ENCODE results near the gene ZSCAN2. TPM values are rescaled to one million over a fixed set of nuclear protein-coding genes. Genes with fewer than 3 reads are reported as not detected.

The ZSCAN2 gene
- total RNA-seq, 5 donors from 2014 or later (not counting 1 experiment from before 2014, with no cell fraction given), result 7.6 to 15.5 (median 12.5) TPM

DNA sequence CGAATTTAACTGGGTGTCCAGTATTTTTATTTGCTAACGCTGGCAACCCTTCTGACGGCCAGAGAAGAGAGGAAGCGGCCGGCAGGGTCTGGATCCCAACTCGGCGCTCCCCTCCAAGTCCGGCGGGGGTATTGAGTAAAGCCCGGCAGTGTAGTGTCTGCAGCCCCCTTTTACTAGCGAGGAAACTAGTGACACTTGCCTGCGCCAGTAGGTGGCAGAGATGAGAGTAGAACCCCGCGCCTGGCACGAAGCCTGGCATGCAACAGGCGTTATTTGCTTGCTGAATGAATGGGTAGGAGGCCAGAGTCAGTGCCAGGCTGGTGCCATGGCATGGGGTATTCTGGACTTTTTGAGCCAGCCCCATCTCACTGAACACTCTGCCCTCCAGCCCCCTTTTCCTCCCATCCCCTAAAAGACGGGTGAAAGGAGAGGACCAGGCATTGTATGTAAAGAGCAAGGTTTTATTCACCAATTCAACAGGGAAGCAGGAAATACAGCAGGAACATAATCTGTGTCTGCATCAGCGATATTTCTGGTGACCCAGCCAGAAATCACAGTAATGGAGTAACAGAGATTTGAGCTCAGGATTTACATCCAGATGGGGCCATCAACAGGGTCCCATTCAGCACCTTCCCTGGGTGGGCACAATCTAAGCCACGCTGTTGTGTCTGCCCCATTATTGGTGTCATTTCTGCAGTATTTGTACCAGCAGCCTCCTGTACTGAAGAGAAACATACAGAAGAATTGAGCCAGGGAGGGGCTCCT is 54.1 kb downstream of the ZSCAN2 start:
- Histone ChIP-seq H3K36me3 (ENCODE audit: control insufficient read depth in 2 of 2, extremely low read depth in 1 of 2, insufficient read depth in 1 of 2, low read length in 1 of 2) (peaks cover 4 to 25% of the 10 kb centered on the region in 2 donors), H3K4me3 (ENCODE audit: control insufficient read depth in 1 of 2, extremely low read depth in 1 of 2, low read length in 1 of 2) (peak overlapping the region; percentile 91 to 99), H3K27ac (ENCODE audit: low read length) (peak overlapping the region; percentile 60), H3K9me3 (no peaks in the 10 kb centered on the region), H3K27me3 (replicated peaks in 1 of 2; ENCODE audit: control insufficient read depth in 2 of 2, extremely low read depth in 1 of 2, insufficient read depth in 2 of 2, low read length in 1 of 2) (no peaks in the 10 kb centered on the region), H3K4me1 (ENCODE audit: control insufficient read depth in 1 of 2, extremely low read depth in 1 of 2, insufficient read depth in 2 of 2, low read length in 2 of 2) (peaks cover 7 to 52% of the 10 kb centered on the region in 2 experiments)
- H3K27me3 Mint-ChIP-seq, result no peaks in the 10 kb centered on the region
- CTCF ChIA-PET, result interaction anchor here (0.5 to 2.1 kb wide), 9 partner anchors 9 to 345 kb away, joined by 3 to 7 read pairs (median 3); no protein-coding TSS in a partner anchor
- H3K4me3 Mint-ChIP-seq, result peak overlapping the region; percentile 93 to 97 (median 96)
- ATAC-seq (replicated peaks in 1 of 4), result peak; percentile 44 to 56 (median 52)
- peaks cover 10% of the 10 kb centered on the region for H3K36me3 Mint-ChIP-seq
- H3K9me3 Mint-ChIP-seq, result no peaks in the 10 kb centered on the region
- peak; percentile 57 to 85 (median 71) for DNase-seq
- 10% methylated on average over 13 of the region's 19 CpGs for WGBS (ENCODE audit: insufficient coverage)
- H3K4me1 Mint-ChIP-seq, result peaks cover 40 to 56% (median 50%) of the 10 kb centered on the region in 3 donors
- H3K27ac Mint-ChIP-seq, result peak overlapping the region; percentile 88 to 96
- POLR2A ChIA-PET, result interaction anchor here (0.7 to 1.4 kb wide), 3 partner anchors 10 to 23 kb away, joined by 3 to 5 read pairs (median 4); no protein-coding TSS in a partner anchor

DNA sequence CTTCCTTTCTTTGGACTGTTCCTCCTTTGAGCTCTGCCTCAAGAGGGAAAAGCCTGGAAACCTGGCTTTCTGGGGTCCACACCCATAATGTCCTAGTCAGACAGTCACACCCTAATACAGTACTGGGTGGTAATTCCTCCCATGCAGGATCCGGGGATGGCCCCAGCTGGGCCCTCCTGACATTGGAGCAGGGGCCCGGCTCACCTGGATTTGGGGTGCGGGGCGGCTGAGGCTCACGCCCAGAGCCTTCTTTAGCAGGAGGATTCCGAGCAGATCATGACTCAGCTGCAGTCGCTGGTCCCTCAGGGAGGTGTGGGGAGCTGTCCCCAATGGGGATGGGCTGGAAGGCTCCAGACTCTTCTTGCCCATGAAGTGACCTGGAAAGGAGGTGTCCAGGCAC is 56.2 kb downstream of the ZSCAN2 start:
- Histone ChIP-seq H3K4me1 (ENCODE audit: control insufficient read depth in 1 of 2, extremely low read depth in 1 of 2, insufficient read depth in 2 of 2, low read length in 2 of 2) (peaks cover 7 to 52% of the 10 kb centered on the region in 2 experiments), H3K4me3 (ENCODE audit: control insufficient read depth in 1 of 2, extremely low read depth in 1 of 2, low read length in 1 of 2) (no peak overlapping the region), H3K9me3 (no peaks in the 10 kb centered on the region), H3K27me3 (replicated peaks in 1 of 2; ENCODE audit: control insufficient read depth in 2 of 2, extremely low read depth in 1 of 2, insufficient read depth in 2 of 2, low read length in 1 of 2) (no peaks in the 10 kb centered on the region), H3K36me3 (ENCODE audit: control insufficient read depth in 2 of 2, extremely low read depth in 1 of 2, insufficient read depth in 1 of 2, low read length in 1 of 2) (peaks cover 0 to 7% of the 10 kb centered on the region in 2 donors), H3K27ac (ENCODE audit: low read length) (no peak overlapping the region)
- Mint-ChIP-seq H3K9me3 (no peaks in the 10 kb centered on the region), H3K4me3 (peak overlapping the region; percentile 63 to 78 (median 76)), H3K27ac (peak overlapping the region; percentile 36 to 66), H3K36me3 (peaks cover 5% of the 10 kb centered on the region), H3K4me1 (peaks cover 36 to 54% (median 44%) of the 10 kb centered on the region in 3 donors), H3K27me3 (no peaks in the 10 kb centered on the region)
- no peak for DNase-seq
- WGBS (ENCODE audit: insufficient coverage), result 98% methylated on average over 7 of the region's 7 CpGs
- CTCF ChIA-PET, result interaction anchor here in 1 of 2 donors (1.2 kb wide), 1 partner anchor 10 kb away, joined by 3 read pairs; no protein-coding TSS in a partner anchor
- POLR2A ChIA-PET, result no interaction called here
- no peak for ATAC-seq (replicated peaks in 1 of 4)

DNA sequence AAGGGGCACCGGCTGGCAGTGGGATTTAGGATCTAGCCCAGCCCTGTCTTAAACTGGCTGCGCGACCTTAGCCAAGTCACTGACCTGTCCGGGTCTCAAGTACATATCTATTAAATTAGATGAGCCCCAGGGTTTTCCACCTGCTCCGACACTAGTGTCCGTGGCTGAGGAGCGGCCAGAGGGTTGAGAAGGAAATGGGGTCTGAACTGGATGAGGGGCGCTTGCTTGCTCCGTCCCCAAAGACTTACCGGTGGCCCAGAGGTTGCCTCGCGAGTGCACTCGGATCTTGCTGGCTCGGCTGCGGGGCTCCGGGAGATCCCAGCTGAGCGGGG is 56.9 kb downstream of the ZSCAN2 start:
- Histone ChIP-seq H3K4me1 (ENCODE audit: control insufficient read depth in 1 of 2, extremely low read depth in 1 of 2, insufficient read depth in 2 of 2, low read length in 2 of 2) (peaks cover 7 to 51% of the 10 kb centered on the region in 2 experiments), H3K9me3 (no peaks in the 10 kb centered on the region), H3K4me3 (ENCODE audit: control insufficient read depth in 1 of 2, extremely low read depth in 1 of 2, low read length in 1 of 2) (peak overlapping the region; percentile 41 to 62), H3K27me3 (replicated peaks in 1 of 2; ENCODE audit: control insufficient read depth in 2 of 2, extremely low read depth in 1 of 2, insufficient read depth in 2 of 2, low read length in 1 of 2) (no peaks in the 10 kb centered on the region), H3K36me3 (ENCODE audit: control insufficient read depth in 2 of 2, extremely low read depth in 1 of 2, insufficient read depth in 1 of 2, low read length in 1 of 2) (peaks cover 0 to 2% of the 10 kb centered on the region in 2 donors), H3K27ac (ENCODE audit: low read length) (peak overlapping the region; percentile 37)
- peak overlapping the region; percentile 36 to 66 for H3K27ac Mint-ChIP-seq
- H3K4me1 Mint-ChIP-seq, result peaks cover 29 to 49% (median 37%) of the 10 kb centered on the region in 3 donors
- 32% methylated on average over 17 of the region's 17 CpGs for WGBS (ENCODE audit: insufficient coverage)
- H3K9me3 Mint-ChIP-seq, result no peaks in the 10 kb centered on the region
- CTCF ChIA-PET, result no interaction called here
- H3K36me3 Mint-ChIP-seq, result no peaks in the 10 kb centered on the region
- no peak for ATAC-seq (replicated peaks in 1 of 4)
- H3K27me3 Mint-ChIP-seq, result no peaks in the 10 kb centered on the region
- peak overlapping the region; percentile 63 to 78 (median 76) for H3K4me3 Mint-ChIP-seq
- POLR2A ChIA-PET, result no interaction called here
- DNase-seq, result no peak

DNA sequence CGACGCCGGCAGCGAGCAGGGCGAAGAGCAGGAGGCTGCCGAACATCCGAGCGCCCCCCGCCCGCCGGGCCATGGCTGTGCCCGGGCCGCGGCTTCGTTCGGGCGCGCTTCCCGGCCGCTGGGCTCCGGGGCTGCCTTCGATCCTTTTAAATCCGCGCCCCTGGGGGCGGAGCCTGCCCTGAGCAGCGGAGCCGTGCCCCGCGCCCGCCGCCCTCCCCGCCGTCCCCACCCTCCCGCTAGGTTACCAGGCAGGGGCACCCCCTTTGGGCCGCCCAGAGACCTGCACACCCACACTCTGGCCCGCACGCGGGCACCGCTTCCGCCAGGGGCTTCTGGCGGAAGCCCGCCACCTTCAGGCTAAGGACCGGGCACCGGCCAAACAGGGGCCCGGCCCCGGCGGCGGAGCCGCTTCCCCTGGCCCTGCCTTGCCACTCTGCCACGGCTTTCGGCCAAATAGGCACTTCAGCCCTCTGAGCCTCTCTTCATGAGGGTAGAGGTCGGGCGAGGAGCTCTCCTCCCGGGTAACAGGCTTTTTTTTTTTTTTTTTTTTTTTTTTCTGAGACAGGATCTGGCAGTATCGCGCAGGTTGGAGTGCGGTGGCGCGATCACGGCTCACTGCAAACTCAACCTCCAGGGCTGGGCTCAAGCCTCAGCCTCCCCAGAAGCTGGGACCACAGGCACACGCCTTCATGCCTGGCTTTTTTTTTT is 57.4 kb downstream of the ZSCAN2 start, which contains the start of gene NMB:
Gene NMB (minus strand): TSS at position 120 of the 708 bp plus-strand sequence. CDS start 47 bp downstream, at position 73.
- Mint-ChIP-seq H3K4me1 (peaks cover 27 to 46% (median 34%) of the 10 kb centered on the region in 3 donors), H3K4me3 (peak within 1 kb of the TSS; percentile 73 to 80 (median 76)), H3K27ac (peak within 1 kb of the TSS; percentile 81 to 84), H3K36me3 (no peaks in the 10 kb centered on the region), H3K27me3 (no peaks in the 10 kb centered on the region), H3K9me3 (no peaks in the 10 kb centered on the region)
- Histone ChIP-seq H3K36me3 (ENCODE audit: control insufficient read depth in 2 of 2, extremely low read depth in 1 of 2, insufficient read depth in 1 of 2, low read length in 1 of 2) (peaks cover 0 to 3% of the 10 kb centered on the region in 2 donors), H3K27ac (ENCODE audit: low read length) (peak within 1 kb of the TSS; percentile 64), H3K4me1 (ENCODE audit: control insufficient read depth in 1 of 2, extremely low read depth in 1 of 2, insufficient read depth in 2 of 2, low read length in 2 of 2) (peaks cover 7 to 45% of the 10 kb centered on the region in 2 experiments), H3K27me3 (replicated peaks in 1 of 2; ENCODE audit: control insufficient read depth in 2 of 2, extremely low read depth in 1 of 2, insufficient read depth in 2 of 2, low read length in 1 of 2) (no peaks in the 10 kb centered on the region), H3K4me3 (ENCODE audit: control insufficient read depth in 1 of 2, extremely low read depth in 1 of 2, low read length in 1 of 2) (peak within 1 kb of the TSS; percentile 62 to 76), H3K9me3 (no peaks in the 10 kb centered on the region)
- ATAC-seq (replicated peaks in 1 of 4) (peak; percentile 72 to 77 (median 76)), DNase-seq (peak; percentile 68 to 91 (median 80))
- POLR2A ChIA-PET, result interaction anchor here (0.6 to 0.7 kb wide), 5 partner anchors 27 to 128 kb away, joined by 3 to 19 read pairs (median 7); no protein-coding TSS in a partner anchor
- under 1% methylated on average over 49 of the region's 61 CpGs for WGBS (ENCODE audit: insufficient coverage)
- CTCF ChIA-PET, result interaction anchor here (0.5 to 1.6 kb wide), 17 partner anchors 10 to 317 kb away, joined by 3 to 13 read pairs (median 3); partner anchors contain the start of genes SEC11A (in 1 of the 2) and ZSCAN2 (in 1 of the 2)

DNA sequence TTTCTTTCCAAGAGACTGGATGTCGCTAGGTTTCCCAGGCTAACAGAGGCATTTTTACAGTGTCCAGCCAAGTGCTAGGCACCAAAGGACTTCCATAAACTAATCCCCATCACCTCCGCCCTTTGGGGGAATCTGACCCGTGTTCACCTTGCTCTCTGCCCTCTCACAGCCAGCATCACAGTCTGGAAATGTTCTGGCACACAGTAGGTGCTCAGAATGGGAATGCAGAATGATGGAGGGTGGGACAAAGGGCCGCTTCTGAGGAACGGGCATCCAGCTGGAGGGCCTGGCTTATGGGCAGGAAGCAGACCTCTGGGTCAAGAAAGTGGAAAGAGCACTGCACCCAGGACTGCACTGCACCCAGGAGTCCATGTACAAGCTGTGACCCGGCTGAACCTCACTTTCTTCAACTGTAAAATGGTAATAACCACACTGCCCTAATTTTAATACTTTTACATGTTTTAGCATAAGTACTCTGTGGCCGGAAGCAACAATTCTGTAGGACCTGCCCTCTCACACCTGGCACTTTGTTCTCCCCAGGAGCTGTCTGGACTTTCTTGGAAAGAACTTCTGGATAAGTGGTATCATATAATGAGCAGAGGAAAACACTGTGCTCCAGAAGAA is 58.1 kb downstream of the ZSCAN2 start:
- H3K4me1 Mint-ChIP-seq, result peaks cover 21 to 40% (median 28%) of the 10 kb centered on the region in 3 donors
- no peaks in the 10 kb centered on the region for H3K27me3 Mint-ChIP-seq
- peak overlapping the region; percentile 64 for H3K27ac ChIP-seq (ENCODE audit: low read length)
- H3K27me3 ChIP-seq (replicated peaks in 1 of 2; ENCODE audit: control insufficient read depth in 2 of 2, extremely low read depth in 1 of 2, insufficient read depth in 2 of 2, low read length in 1 of 2), result no peaks in the 10 kb centered on the region
- WGBS (ENCODE audit: insufficient coverage), result 61% methylated on average over 4 of the region's 7 CpGs
- peak overlapping the region; percentile 73 to 80 (median 76) for H3K4me3 Mint-ChIP-seq
- DNase-seq (peak in 1 of 35 experiments; percentile 9), ATAC-seq (replicated peaks in 1 of 4) (no peak)
- H3K4me1 ChIP-seq (ENCODE audit: control insufficient read depth in 1 of 2, extremely low read depth in 1 of 2, insufficient read depth in 2 of 2, low read length in 2 of 2), result peaks cover 2 to 39% of the 10 kb centered on the region in 2 experiments
- peaks cover 0 to 3% of the 10 kb centered on the region in 2 donors for H3K36me3 ChIP-seq (ENCODE audit: control insufficient read depth in 2 of 2, extremely low read depth in 1 of 2, insufficient read depth in 1 of 2, low read length in 1 of 2)
- H3K36me3 Mint-ChIP-seq, result no peaks in the 10 kb centered on the region
- peak overlapping the region; percentile 81 to 84 for H3K27ac Mint-ChIP-seq
- peak overlapping the region; percentile 62 to 76 for H3K4me3 ChIP-seq (ENCODE audit: control insufficient read depth in 1 of 2, extremely low read depth in 1 of 2, low read length in 1 of 2)
- H3K9me3 Mint-ChIP-seq, result no peaks in the 10 kb centered on the region
- no peaks in the 10 kb centered on the region for H3K9me3 ChIP-seq
- ChIA-PET POLR2A (interaction anchor here (0.6 to 0.7 kb wide), 4 partner anchors 27 to 127 kb away, joined by 3 to 19 read pairs (median 12); no protein-coding TSS in a partner anchor), CTCF (interaction anchor here in 1 of 2 donors (0.5 to 1.6 kb wide), 11 partner anchors 9 to 316 kb away, joined by 3 to 13 read pairs (median 3); partner anchors contain the start of genes SEC11A and ZSCAN2)

Measured in T-cell (primary cell).